Subcutaneous abdominal adipose tissue (tissue), 5 donors: ENCODE data around the gene SAMD14.

Source experiments
- H3K27ac ChIP-seq: one replicate; pipeline ENCODE4 v1.7.0; 2013; ENCODE audit warnings: low read depth, mild to moderate bottlenecking, inconsistent platforms, low read length, moderate library complexity
- H3K27me3 ChIP-seq, 5 donors: one replicate each; pipeline ENCODE4 v1.7.0; 2013; ENCODE audit warnings: low read length in 5 of 5, inconsistent platforms in 1 of 5; ENCODE audit not compliant: control insufficient read depth in 5 of 5, insufficient read depth in 4 of 5
- H3K36me3 ChIP-seq, 5 donors: one replicate each; pipeline ENCODE4 v1.7.0; 2013; ENCODE audit warnings: low read length in 5 of 5; ENCODE audit not compliant: control insufficient read depth in 5 of 5, insufficient read depth in 5 of 5
- H3K4me1 ChIP-seq, 5 donors: one replicate each; pipeline ENCODE4 v1.7.0; 2013; ENCODE audit warnings: low read length in 5 of 5, mild to moderate bottlenecking in 3 of 5, moderate library complexity in 1 of 5; ENCODE audit not compliant: control insufficient read depth in 5 of 5, insufficient read depth in 5 of 5
- H3K4me3 ChIP-seq, 5 donors: one replicate each; pipeline ENCODE4 v1.7.0; 2013; ENCODE audit warnings: low read length in 5 of 5, low read depth in 1 of 5
- H3K9ac ChIP-seq, 5 donors: one replicate each; pipeline ENCODE4 v1.7.0; 2013; ENCODE audit warnings: low read length in 5 of 5, mild to moderate bottlenecking in 4 of 5, moderate library complexity in 3 of 5
- H3K9me3 ChIP-seq, 5 donors: one replicate each; pipeline ENCODE4 v1.7.0; 2013; ENCODE audit warnings: low read length in 5 of 5; ENCODE audit not compliant: control insufficient read depth in 5 of 5
- donor health status: healthy.
- donor health status: healthy.
- donor health status: healthy.
- donor health status: healthy.
- donor health status: healthy.

The SAMD14 gene

DNA sequence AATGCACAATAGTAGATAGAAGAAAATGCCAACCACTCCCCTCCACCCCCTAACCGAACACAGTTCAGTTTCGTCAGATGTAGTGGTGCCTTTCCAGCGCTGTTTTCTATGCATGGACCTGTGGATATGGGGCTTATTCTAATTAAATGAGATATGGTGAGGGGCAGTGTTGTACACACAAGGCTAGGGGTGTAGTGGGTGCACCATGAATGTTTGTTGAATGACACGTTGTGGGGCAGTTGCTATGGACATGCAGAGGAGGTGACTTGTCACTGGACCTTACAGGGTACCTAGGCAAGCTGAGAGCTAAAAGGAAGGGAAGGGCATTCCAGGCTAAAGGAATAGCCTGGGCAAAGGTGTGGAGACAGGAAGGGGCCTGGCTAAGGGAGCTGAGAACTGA, 31.4 kb downstream of the SAMD14 start:
- Histone ChIP-seq H3K4me1 (peaks cover 18 to 86% (median 84%) of the 10 kb centered on the region in 5 donors), H3K36me3 (peaks cover 0 to 49% (median 38%) of the 10 kb centered on the region in 5 donors), H3K27ac (peak overlapping the region; percentile 89), H3K9ac (peak overlapping the region in 2 of 5 donors; percentile 21 to 27), H3K9me3 (no peaks in the 10 kb centered on the region), H3K27me3 (no peaks in the 10 kb centered on the region), H3K4me3 (no peak overlapping the region)

DNA sequence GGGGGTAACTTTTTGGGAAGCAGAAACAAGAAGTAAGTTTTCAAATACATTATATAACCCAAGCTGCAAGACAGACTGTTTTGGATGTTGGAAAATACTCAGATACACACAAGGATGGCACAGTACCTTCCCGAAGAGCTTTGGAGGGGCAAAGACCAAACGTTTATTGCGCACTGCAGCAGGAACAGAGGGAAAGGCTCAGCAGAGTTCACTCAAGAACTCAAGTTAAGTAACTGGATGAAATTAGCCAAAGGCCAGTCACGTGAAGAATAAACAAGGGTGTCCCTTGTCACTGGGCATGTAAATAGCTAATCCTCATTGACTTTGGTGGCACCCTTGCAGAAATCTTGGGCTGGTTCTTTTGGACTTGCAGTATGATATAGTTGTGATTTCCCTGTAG, 32.0 kb downstream of the SAMD14 start:
- no peak overlapping the region for H3K9ac ChIP-seq
- H3K9me3 ChIP-seq, result no peaks in the 10 kb centered on the region
- H3K4me1 ChIP-seq, result peaks cover 17 to 80% (median 78%) of the 10 kb centered on the region in 5 donors
- H3K27ac ChIP-seq, result peak overlapping the region; percentile 89
- H3K36me3 ChIP-seq, result peaks cover 0 to 45% (median 38%) of the 10 kb centered on the region in 5 donors
- H3K4me3 ChIP-seq, result no peak overlapping the region
- no peaks in the 10 kb centered on the region for H3K27me3 ChIP-seq

DNA sequence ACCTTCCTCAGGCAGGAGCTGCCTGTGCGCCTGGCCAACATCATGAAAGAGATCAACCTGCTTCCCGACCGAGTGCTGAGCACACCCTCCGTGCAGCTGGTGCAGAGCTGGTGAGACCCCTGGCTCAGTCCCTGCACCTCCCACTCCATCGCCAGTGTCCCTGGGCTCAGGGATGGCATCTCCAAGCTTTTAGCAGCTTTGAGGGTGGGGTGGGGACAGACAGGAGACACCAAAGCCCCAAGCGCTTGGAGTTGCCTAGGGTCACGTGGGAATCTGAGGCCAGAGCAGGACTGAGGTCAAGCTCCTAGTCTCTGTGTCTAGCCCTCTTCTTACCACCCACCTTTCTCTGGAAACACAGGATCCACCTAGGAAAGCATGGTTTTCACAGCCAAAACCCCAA, 32.5 kb downstream of the SAMD14 start:
- Histone ChIP-seq H3K27me3 (no peaks in the 10 kb centered on the region), H3K36me3 (peaks cover 0 to 45% (median 38%) of the 10 kb centered on the region in 5 donors), H3K4me3 (peak overlapping the region in 1 of 5 donors; percentile 22), H3K9me3 (no peaks in the 10 kb centered on the region), H3K4me1 (peaks cover 15 to 75% (median 73%) of the 10 kb centered on the region in 5 donors), H3K27ac (peak overlapping the region; percentile 89), H3K9ac (peak overlapping the region in 4 of 5 donors; percentile 38 to 90 (median 88))

DNA sequence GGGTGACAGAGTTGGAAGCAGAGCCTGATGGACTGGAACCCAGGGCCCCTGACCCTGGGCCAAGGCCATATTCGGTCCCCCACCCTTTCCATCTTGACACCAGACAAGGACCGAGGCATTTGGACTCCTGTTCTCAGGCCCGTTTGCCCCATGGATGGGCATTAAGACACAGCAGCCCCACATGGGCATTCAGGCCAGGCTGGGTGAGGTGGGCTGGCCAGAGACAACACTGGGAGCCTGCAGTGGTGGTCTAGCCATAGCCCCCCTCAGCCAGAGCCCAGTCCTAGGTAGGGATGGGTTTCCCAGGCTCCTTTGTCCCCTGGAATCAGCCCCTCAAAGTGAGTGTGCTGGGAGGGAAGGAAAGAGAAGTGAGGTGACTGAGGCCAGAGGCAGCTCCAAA, 33.2 kb downstream of the SAMD14 start:
- Histone ChIP-seq H3K9ac (peak overlapping the region; percentile 38 to 90 (median 88)), H3K9me3 (no peaks in the 10 kb centered on the region), H3K4me3 (peak overlapping the region; percentile 67 to 90 (median 86)), H3K4me1 (peaks cover 15 to 68% (median 66%) of the 10 kb centered on the region in 5 donors), H3K27ac (peak overlapping the region; percentile 89), H3K27me3 (no peaks in the 10 kb centered on the region), H3K36me3 (peaks cover 0 to 45% (median 38%) of the 10 kb centered on the region in 5 donors)

DNA sequence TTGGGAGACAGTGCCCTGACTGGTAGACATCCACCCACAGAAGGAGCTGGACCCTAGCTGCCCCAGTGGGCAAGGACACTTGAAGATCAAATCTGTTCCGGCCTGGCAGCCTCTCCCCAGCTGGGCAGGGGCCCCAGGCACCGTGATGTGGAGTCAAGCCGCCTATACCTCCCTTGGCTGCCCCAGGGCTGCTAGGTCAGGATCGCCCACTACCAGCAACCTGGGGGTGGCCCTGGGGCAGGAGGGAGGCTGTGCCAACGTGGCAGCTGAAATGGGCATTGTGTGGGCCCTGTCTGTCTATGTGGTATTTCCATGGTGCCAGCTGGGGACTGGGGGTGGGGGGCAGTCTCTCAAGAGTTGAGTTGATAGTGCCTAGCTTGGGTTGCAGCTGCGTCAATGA, 33.9 kb downstream of the SAMD14 start:
- Histone ChIP-seq H3K9ac (peak overlapping the region; percentile 87 to 90 (median 88)), H3K9me3 (no peaks in the 10 kb centered on the region), H3K36me3 (peaks cover 0 to 39% (median 35%) of the 10 kb centered on the region in 5 donors), H3K27me3 (no peaks in the 10 kb centered on the region), H3K27ac (peak overlapping the region; percentile 89), H3K4me3 (peak overlapping the region; percentile 83 to 96 (median 87)), H3K4me1 (peaks cover 15 to 61% (median 60%) of the 10 kb centered on the region in 5 donors)

DNA sequence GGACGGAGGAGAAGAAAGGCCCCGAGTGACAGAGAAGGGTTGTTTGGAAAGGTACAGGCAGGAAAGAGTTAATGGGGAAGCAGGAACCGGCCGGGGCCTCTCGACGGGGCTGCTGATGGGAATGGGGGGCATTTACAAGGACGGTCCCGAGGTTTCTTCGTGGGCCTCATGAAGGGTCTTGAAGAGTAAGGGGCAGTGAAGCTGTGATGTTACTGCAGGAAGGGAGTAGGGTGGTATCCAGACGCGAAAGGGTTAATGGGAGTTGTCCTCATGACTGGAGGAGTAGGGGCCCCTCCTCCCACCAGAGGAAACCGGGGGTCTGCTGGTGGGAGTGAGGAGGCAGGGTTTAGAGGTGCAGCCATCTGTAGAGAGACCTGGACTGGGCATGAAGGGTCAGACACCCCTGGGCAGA, 34.3 kb downstream of the SAMD14 start:
- Histone ChIP-seq H3K9ac (peak overlapping the region; percentile 87 to 90 (median 88)), H3K9me3 (no peaks in the 10 kb centered on the region), H3K4me1 (peaks cover 13 to 57% (median 55%) of the 10 kb centered on the region in 5 donors), H3K27me3 (no peaks in the 10 kb centered on the region), H3K27ac (peak overlapping the region; percentile 89), H3K4me3 (peak overlapping the region; percentile 83 to 96 (median 87)), H3K36me3 (peaks cover 0 to 35% (median 31%) of the 10 kb centered on the region in 5 donors)

DNA sequence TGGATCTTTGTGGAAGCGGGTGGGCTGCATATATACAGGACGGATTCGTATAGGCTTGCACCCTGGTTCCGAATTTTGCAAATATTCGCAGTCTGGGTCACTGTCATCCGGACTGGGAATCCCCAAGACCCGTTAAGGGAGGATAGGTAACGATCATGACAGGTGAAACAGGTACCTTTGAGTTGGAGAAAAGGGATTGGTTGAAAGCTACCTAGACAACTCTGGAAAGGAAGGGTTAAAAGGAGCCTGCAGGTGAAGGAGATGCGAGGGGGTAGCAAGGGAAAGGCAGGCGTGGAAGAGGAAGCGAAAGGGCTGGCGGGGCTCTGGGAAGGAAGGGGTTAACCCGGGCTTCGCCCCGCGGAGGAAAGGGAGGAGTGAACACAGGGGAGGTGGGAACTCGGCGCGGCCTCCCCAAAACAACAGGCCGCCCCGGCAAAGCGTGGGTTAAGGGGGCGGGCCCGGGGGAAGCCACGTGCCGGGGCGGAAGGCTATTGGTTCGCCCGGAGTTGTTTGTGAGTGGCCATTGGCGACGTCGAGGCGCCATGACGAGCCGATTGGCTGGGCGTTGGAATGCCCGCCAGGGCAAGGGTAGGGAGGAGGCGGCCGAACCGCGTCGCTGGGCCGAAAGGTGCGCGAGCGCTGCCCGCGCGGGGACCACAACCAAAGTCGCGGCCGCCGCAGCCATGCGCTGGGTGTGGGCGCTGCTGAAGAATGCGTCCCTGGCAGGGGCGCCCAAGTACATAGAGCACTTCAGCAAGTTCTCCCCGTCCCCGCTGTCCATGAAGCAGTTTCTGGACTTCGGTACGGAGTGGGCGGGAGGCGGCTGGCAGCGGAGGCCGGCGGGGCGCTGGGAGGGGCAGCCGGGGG, 35.0 kb downstream of the SAMD14 start, which contains the start of gene PDK2:
Gene PDK2, plus strand, starts transcription at position 599 of the 867 bp plus-strand sequence. Its CDS starts 85 bp downstream, at position 684.
- H3K9me3 ChIP-seq, result no peaks in the 10 kb centered on the region
- H3K4me1 ChIP-seq, result peaks cover 11 to 50% (median 48%) of the 10 kb centered on the region in 5 donors
- peaks cover 0 to 3% (median 0%) of the 10 kb centered on the region in 5 donors for H3K27me3 ChIP-seq
- H3K27ac ChIP-seq, result peak within 1 kb of the TSS; percentile 89
- peak within 1 kb of the TSS; percentile 87 to 90 (median 88) for H3K9ac ChIP-seq
- H3K36me3 ChIP-seq, result peaks cover 0 to 30% (median 27%) of the 10 kb centered on the region in 5 donors
- H3K4me3 ChIP-seq, result peak within 1 kb of the TSS; percentile 83 to 96 (median 87)

DNA sequence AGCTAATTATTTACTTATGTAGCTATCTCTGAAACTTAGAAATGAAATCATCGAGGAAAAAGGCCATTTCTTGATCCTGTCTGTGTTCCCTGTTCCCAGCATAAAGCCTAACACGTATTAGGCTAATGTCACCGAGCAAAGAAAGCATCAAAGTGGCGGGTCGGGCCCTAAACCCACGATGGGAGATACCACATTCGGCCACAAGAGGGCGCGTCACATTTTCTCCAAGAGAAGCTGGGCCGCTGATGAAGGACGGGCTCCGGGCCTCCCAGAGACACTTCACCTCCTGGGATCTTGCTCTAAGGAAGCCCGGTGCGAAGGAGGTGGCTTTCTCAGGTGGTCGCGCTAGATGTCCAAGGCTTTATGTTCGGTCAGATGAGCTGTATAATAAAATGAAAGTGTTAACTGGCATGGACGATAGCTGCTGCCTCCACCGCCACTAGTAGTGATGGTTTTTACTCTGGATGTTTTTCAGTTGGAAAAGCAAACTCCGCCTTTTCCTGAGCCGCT, 35.7 kb downstream of the SAMD14 start:
- H3K9me3 ChIP-seq, result no peaks in the 10 kb centered on the region
- H3K36me3 ChIP-seq, result peaks cover 0 to 31% (median 23%) of the 10 kb centered on the region in 5 donors
- peak overlapping the region; percentile 83 to 91 (median 87) for H3K4me3 ChIP-seq
- peaks cover 0 to 5% (median 0%) of the 10 kb centered on the region in 5 donors for H3K27me3 ChIP-seq
- H3K4me1 ChIP-seq, result peaks cover 9 to 45% (median 45%) of the 10 kb centered on the region in 5 donors
- peak overlapping the region; percentile 89 for H3K27ac ChIP-seq
- H3K9ac ChIP-seq, result peak overlapping the region in 4 of 5 donors; percentile 63 to 73 (median 66)

DNA sequence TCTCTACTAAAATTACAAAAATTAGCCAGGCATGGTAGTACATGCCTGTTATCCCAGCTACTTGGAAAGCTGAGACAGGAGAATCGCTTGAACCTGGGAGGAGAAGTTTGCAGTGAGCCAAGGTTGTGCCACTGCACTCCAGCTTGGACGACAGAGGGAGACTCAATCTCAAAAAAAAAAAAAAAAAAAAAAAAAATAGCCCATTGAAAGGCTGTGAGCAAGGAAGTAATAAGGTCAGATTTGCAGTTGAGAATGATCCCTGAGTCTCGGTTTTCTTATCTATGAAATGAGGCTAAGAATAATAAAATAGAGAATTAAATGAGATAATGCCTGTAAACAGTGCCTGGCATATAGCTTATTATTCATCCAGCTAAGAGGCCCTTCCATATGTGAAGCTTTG, 36.2 kb downstream of the SAMD14 start:
- H3K36me3 ChIP-seq, result peaks cover 0 to 31% (median 20%) of the 10 kb centered on the region in 5 donors
- no peak overlapping the region for H3K27ac ChIP-seq
- peak overlapping the region in 1 of 5 donors; percentile 64 for H3K9ac ChIP-seq
- peaks cover 0 to 8% (median 0%) of the 10 kb centered on the region in 5 donors for H3K27me3 ChIP-seq
- no peak overlapping the region for H3K4me3 ChIP-seq
- no peaks in the 10 kb centered on the region for H3K9me3 ChIP-seq
- H3K4me1 ChIP-seq, result peaks cover 9 to 40% (median 40%) of the 10 kb centered on the region in 5 donors
